ENCODE data around the gene DNAJC3.

GRCh38 chr13:95710313-95710712 is 33.4 kb downstream of the DNAJC3 start:
- TF ChIP-seq CTCF (IDR thresholded peaks at IDR 0.05) (no peak), SIN3A (IDR thresholded peaks at IDR 0.05; ENCODE audit: borderline replicate concordance, low read depth, low read length) (no peak)
